CD14-positive monocyte (primary cell): ENCODE data around the gene CA10. TPM values are rescaled to one million over a fixed set of nuclear protein-coding genes. Genes with fewer than 3 reads are reported as not detected.

ENCODE experiments used
- DNase-seq, 3 donors: peaks; one replicate each; pipeline ENCODE4 v3.0.0-alpha.2; 2011 to 2022
- H2AFZ ChIP-seq: 2 replicates; pipeline ENCODE4 v1.6.0; 2012; ENCODE audit warnings: mild to moderate bottlenecking, low read depth, low read length, inconsistent platforms; ENCODE audit not compliant: insufficient read depth, poor library complexity, severe bottlenecking
- H3K27ac ChIP-seq, 2 donors: 1 replicate in 1 of 2; 2 replicates in 1 of 2; pipeline ENCODE4 v1.5.1; 2012 to 2013; ENCODE audit warnings: low read length in 2 of 2, control low read depth in 1 of 2, inconsistent platforms in 1 of 2, low read depth in 1 of 2, mild to moderate bottlenecking in 1 of 2
- H3K27me3 ChIP-seq, 2 donors: one replicate each; pipeline versions ENCODE4 v1.6.0 to v1.6.1; 2011 to 2013; ENCODE audit warnings: low read length in 2 of 2; ENCODE audit not compliant: control insufficient read depth in 2 of 2, insufficient read depth in 2 of 2
- H3K36me3 ChIP-seq, 2 donors: replicated peaks in 1 of 2; 1 replicate in 1 of 2; 2 replicates in 1 of 2; pipeline versions ENCODE4 v1.5.1 to v1.6.1; 2012 to 2013; ENCODE audit warnings: low read length in 2 of 2, control low read depth in 1 of 2, inconsistent platforms in 1 of 2, mild to moderate bottlenecking in 1 of 2; ENCODE audit not compliant: insufficient read depth in 2 of 2, control insufficient read depth in 1 of 2
- H3K4me1 ChIP-seq, 2 donors: 1 replicate in 1 of 2; 2 replicates in 1 of 2; pipeline versions ENCODE4 v1.5.1 to v1.6.1; 2012 to 2013; ENCODE audit warnings: low read length in 2 of 2, control low read depth in 1 of 2, inconsistent platforms in 1 of 2, mild to moderate bottlenecking in 1 of 2, moderate library complexity in 1 of 2; ENCODE audit not compliant: insufficient read depth in 2 of 2, control insufficient read depth in 1 of 2
- H3K4me2 ChIP-seq: replicated peaks from 2 replicates; pipeline ENCODE3; 2012; ENCODE audit warnings: low read length, moderate library complexity, mild to moderate bottlenecking; ENCODE audit not compliant: poor library complexity, severe bottlenecking; ENCODE audit errors: extremely low read depth
- H3K4me3 ChIP-seq, 3 experiments: fragments of 200-600 bp in 1 of 3; sonication (generic) in 1 of 3; replicated peaks in 1 of 3; 1 replicate in 2 of 3; 2 replicates in 1 of 3; pipeline ENCODE4 v1.5.1; 2011 to 2013; ENCODE audit warnings: low read length in 3 of 3, mild to moderate bottlenecking in 3 of 3, control low read depth in 2 of 3, low read depth in 2 of 3, inconsistent platforms in 1 of 3, moderate library complexity in 1 of 3
- H3K79me2 ChIP-seq: 2 replicates; pipeline ENCODE4 v1.6.0; 2012; ENCODE audit warnings: mild to moderate bottlenecking, control low read depth, inconsistent platforms, low read length, moderate library complexity; ENCODE audit not compliant: insufficient read depth
- H3K9ac ChIP-seq: 2 replicates; pipeline ENCODE4 v1.6.0; 2017; ENCODE audit warnings: low read length, mild to moderate bottlenecking; ENCODE audit not compliant: insufficient read depth, poor library complexity, severe bottlenecking
- H3K9me3 ChIP-seq, 2 donors: replicated peaks in 1 of 2; 1 replicate in 1 of 2; 2 replicates in 1 of 2; pipeline versions ENCODE4 v1.5.1 to v1.6.1; 2012 to 2013; ENCODE audit warnings: low read length in 2 of 2, control low read depth in 1 of 2; ENCODE audit not compliant: control insufficient read depth in 1 of 2, insufficient read depth in 1 of 2
- H4K20me1 ChIP-seq: 2 replicates; pipeline ENCODE4 v1.6.0; 2012; ENCODE audit warnings: mild to moderate bottlenecking, low read length, control low read depth, moderate library complexity; ENCODE audit not compliant: insufficient read depth
- H3K27ac Mint-ChIP-seq, 7 donors: one replicate each; pipeline ENCODE4 v1.8.0; 2020; ENCODE audit warnings: mild to moderate bottlenecking in 7 of 7, mixed read lengths in 7 of 7, moderate library complexity in 6 of 7, inconsistent platforms in 2 of 7
- H3K27me3 Mint-ChIP-seq, 3 donors: one replicate each; pipeline ENCODE4 v1.8.0; 2021 to 2022; ENCODE audit warnings: low read depth in 3 of 3, mild to moderate bottlenecking in 3 of 3, mixed read lengths in 3 of 3, moderate library complexity in 3 of 3, inconsistent platforms in 1 of 3
- H3K36me3 Mint-ChIP-seq, 2 donors: one replicate each; pipeline ENCODE4 v1.8.0; 2020; ENCODE audit warnings: mixed read lengths in 2 of 2, inconsistent platforms in 1 of 2, mild to moderate bottlenecking in 1 of 2
- H3K4me1 Mint-ChIP-seq: one replicate; pipeline ENCODE4 v1.8.0; 2020; ENCODE audit warnings: mild to moderate bottlenecking, mixed read lengths
- H3K4me3 Mint-ChIP-seq, 2 donors: one replicate each; pipeline ENCODE4 v1.8.0; 2020; ENCODE audit warnings: mild to moderate bottlenecking in 2 of 2, mixed read lengths in 2 of 2, moderate library complexity in 1 of 2
- H3K9me3 Mint-ChIP-seq, 7 donors: one replicate each; pipeline ENCODE4 v1.8.0; 2020 to 2022; ENCODE audit warnings: mixed read lengths in 7 of 7, mild to moderate bottlenecking in 6 of 7, moderate library complexity in 6 of 7, inconsistent platforms in 2 of 7
- CTCF ChIP-seq: fragments of 200-600 bp; IDR thresholded peaks from one replicate; pipeline ENCODE4 v1.8.0; 2022; ENCODE audit warnings: antibody characterized with exemption, mild to moderate bottlenecking
- WGBS: methylation state at CpG from one replicate; pipeline ENCODE4 v1.1.5; 2013; ENCODE audit warnings: missing lambda C conversion rate; ENCODE audit not compliant: insufficient coverage; 5-methylcytosine and 5-hydroxymethylcytosine counted together
- intact Hi-C, 2 donors: fragments of 100-400 bp; cut with micrococcal nuclease; formaldehyde crosslinking; loops; one replicate each; pipeline versions ENCODE4 v1.15.0 to v1.15.1; 2023
- polyA plus RNA-seq, 3 donors: library from polyadenylated mRNA; depleted of rRNA in 1 of 3; unstranded in 2 of 3; stranded (reverse) in 1 of 3; fragments of 300-500 nt in 2 of 3; fragments of >200 nt in 1 of 3; fragmentation: Illumina TruSeq in 2 of 3; gene quantifications; 1 replicate in 2 of 3; 2 replicates in 1 of 3; pipeline ENCODE4 v1.2.3, GENCODE V29; 2012 to 2021

CA10 gene
- polyA plus RNA-seq, 3 donors: not detected

- Histone ChIP-seq H3K27me3 (no peaks in the 10 kb centered on the region), H3K79me2 (no peaks in the 10 kb centered on the region), H3K9me3 (no peaks in the 10 kb centered on the region), H3K4me2 (no peak overlapping the region), H3K27ac (no peak overlapping the region), H3K36me3 (no peaks in the 10 kb centered on the region), H4K20me1 (no peaks in the 10 kb centered on the region), H2AFZ (no peak overlapping the region), H3K4me1 (no peaks in the 10 kb centered on the region), H3K9ac (no peak overlapping the region), H3K4me3 (no peak overlapping the region)
- Mint-ChIP-seq H3K4me3 (no peak overlapping the region), H3K4me1 (no peaks in the 10 kb centered on the region), H3K27me3 (peaks cover 4 to 6% (median 5%) of the 10 kb centered on the region in 3 donors), H3K36me3 (no peaks in the 10 kb centered on the region), H3K9me3 (peaks cover 0 to 11% (median 1%) of the 10 kb centered on the region in 7 donors), H3K27ac (no peak overlapping the region)
- WGBS: 67% methylated on average over 1 of the region's 1 CpG
- DNase-seq: no peak
- intact Hi-C loops: no loop called here
- TF ChIP-seq CTCF: no peak
Measured at GRCh38 chr17:51618476-51618875, 540.0 kb downstream of the CA10 start.

GRCh38 chr17:51617986-51618385, 540.5 kb downstream of the CA10 start:
- Histone ChIP-seq H3K4me3 (no peak overlapping the region), H2AFZ (no peak overlapping the region), H4K20me1 (no peaks in the 10 kb centered on the region), H3K4me2 (no peak overlapping the region), H3K79me2 (no peaks in the 10 kb centered on the region), H3K36me3 (no peaks in the 10 kb centered on the region), H3K27me3 (no peaks in the 10 kb centered on the region), H3K9me3 (no peaks in the 10 kb centered on the region), H3K27ac (no peak overlapping the region), H3K4me1 (no peaks in the 10 kb centered on the region), H3K9ac (no peak overlapping the region)
- no peak overlapping the region for H3K27ac Mint-ChIP-seq
- no peak for TF ChIP-seq CTCF
- WGBS: no CpG with 5 or more reads among the region's 1 CpG
- no peaks in the 10 kb centered on the region for H3K4me1 Mint-ChIP-seq
- intact Hi-C loops: no loop called here
- no peak overlapping the region for H3K4me3 Mint-ChIP-seq
- H3K36me3 Mint-ChIP-seq: no peaks in the 10 kb centered on the region
- peaks cover 0 to 11% (median under 1%) of the 10 kb centered on the region in 7 donors for H3K9me3 Mint-ChIP-seq
- DNase-seq: no peak
- H3K27me3 Mint-ChIP-seq: peaks cover 4 to 6% (median 5%) of the 10 kb centered on the region in 3 donors
